PC-9 (cell line): ENCODE results near the gene HEPHL1.

Source experiments
- CTCF ChIP-seq: fragments of 200-600 bp; sonication (generic); conservative IDR thresholded peaks from 2 replicates; pipeline ENCODE4 v1.6.1; 2017; ENCODE audit warnings: mixed run types, antibody characterized with exemption, mild to moderate bottlenecking, moderate library complexity
- EZH2 ChIP-seq: fragments of 200-600 bp; sonication (generic); IDR thresholded peaks from 2 replicates; pipeline ENCODE4 v1.8.0; 2017; ENCODE audit warnings: antibody characterized with exemption, low read depth

- TF ChIP-seq CTCF, result no peak
- no peak for TF ChIP-seq EZH2
Observed at GRCh38 chr11:94129512-94130297, 108.6 kb downstream of the HEPHL1 start.
